ENCODE measurements around the gene AGBL4. TPM values are rescaled to one million over a fixed set of nuclear protein-coding genes. Genes with fewer than 3 reads are reported as not detected.

Gene AGBL4
- total and polyA plus RNA-seq, 2 of the 13 experiments (the other 11 are each of a cell fraction or from before 2014, with no cell fraction given), result not detected

- TF ChIP-seq PAX8 (CRISPR knock-in tag; IDR thresholded peaks at IDR 0.05; ENCODE audit: borderline replicate concordance) (no peak), FOXP4 (CRISPR knock-in tag; IDR thresholded peaks at IDR 0.05) (no peak), SALL1 (CRISPR knock-in tag; IDR thresholded peaks at IDR 0.05) (no peak), SMAD3 (CRISPR knock-in tag; IDR thresholded peaks at IDR 0.05) (no peak), ATF1 (CRISPR knock-in tag; IDR thresholded peaks at IDR 0.05) (no peak), ZNF143 (CRISPR knock-in tag; IDR thresholded peaks at IDR 0.05) (no peak), ATF5 (CRISPR knock-in tag; IDR thresholded peaks at IDR 0.05; ENCODE audit: low read depth) (no peak), FOXC1 (CRISPR knock-in tag; IDR thresholded peaks at IDR 0.05; ENCODE audit: borderline replicate concordance) (no peak), ZNF850 (CRISPR knock-in tag; conservative IDR thresholded peaks at IDR 0.05) (no peak), EED (CRISPR knock-in tag; IDR thresholded peaks at IDR 0.05) (no peak), CENPX (CRISPR knock-in tag; IDR thresholded peaks at IDR 0.05) (no peak)
Observed at GRCh38 chr1:48717082-48717481, 1306.7 kb downstream of the AGBL4 start (continued).

GRCh38 chr1:48715921-48716320, 1307.8 kb downstream of the AGBL4 start:
- Histone ChIP-seq H3K36me3 (replicated peaks in 1 of 2; ENCODE audit: control insufficient read depth in 1 of 2, insufficient read depth in 2 of 2, low read length in 2 of 2) (no peaks in the 10 kb centered on the region), H3K4me2 (ENCODE audit: low read depth, low read length) (no peak overlapping the region), H3K4me3 (replicated peaks in 1 of 3; ENCODE audit: insufficient read depth in 1 of 3, low read depth in 2 of 3, low read length in 3 of 3) (no peak overlapping the region), H3K27ac (ENCODE audit: extremely low read length, insufficient read depth, low read length) (no peak overlapping the region), H3K79me2 (ENCODE audit: insufficient read depth, low read length) (no peaks in the 10 kb centered on the region), H4K20me1 (ENCODE audit: insufficient read depth, low read length) (no peaks in the 10 kb centered on the region), H3K27me3 (ENCODE audit: control insufficient read depth in 1 of 2, insufficient read depth in 2 of 2, low read length in 2 of 2) (no peaks in the 10 kb centered on the region), H3K4me1 (ENCODE audit: insufficient read depth, low read length) (no peaks in the 10 kb centered on the region), H3K9ac (ENCODE audit: insufficient read depth, low read depth, low read length) (no peak overlapping the region), H3K9me3 (ENCODE audit: low read length) (no peaks in the 10 kb centered on the region), H2AFZ (ENCODE audit: low read length) (no peak overlapping the region)
- ATAC-seq (no peak), FAIRE-seq (no peak), DNase-seq (ENCODE audit: low spot score) (no peak)
- no TSS peak for BruUV-seq (replicated peaks)
- in situ Hi-C loops (cut with HindIII; ENCODE audit: extremely low pct_ligation_motif_present, low pct_unique_long_range_greater_than_20kb), result no loop called here
- no peak for TF ChIP-seq KDM4B (CRISPR knock-in tag; IDR thresholded peaks at IDR 0.05)
- ChIA-PET CTCF (ENCODE audit: low intra/inter-chr PET ratio, low total read pairs) (no interaction called here), POLR2A (no interaction called here)
- WGBS (ENCODE audit: low lambda C conversion rate), result 39% methylated on average over 5 of the region's 5 CpGs
- intact Hi-C loops (cut with micrococcal nuclease; ENCODE audit: unreplicated experiment), result no loop called here
